K562 (cell line): ENCODE data around the gene WASL. TPM values are rescaled to one million over a fixed set of nuclear protein-coding genes. Genes with fewer than 3 reads are reported as not detected.

Source experiments
- ATAC-seq: fragments of 200-7000 bp; cut with Tn5 transposase; 3 replicates; pipeline ENCODE4 v1.9.1; 2020; ENCODE audit warnings: moderate library complexity
- BruUV-seq: library from RNA; stranded (reverse); fragments of 400-500 nt; replicated peaks from 2 replicates; lab custom pipeline; 2021; lab: Mats Ljungman, UMichigan
- CTCF ChIA-PET: fragments of 300-600 bp; formaldehyde crosslinking; extraction: SDS; loops from one replicate; lab custom pipeline; 2021; ENCODE audit warnings: low intra/inter-chr PET ratio; lab: Yijun Ruan, JAX
- POLR2A ChIA-PET: fragments of 300-600, 350-650 bp; sonication (Branson Sonifier 250); formaldehyde crosslinking; extraction: SDS; loops from one replicate; lab custom pipeline; 2021; ENCODE audit warnings: antibody characterized with exemption, inconsistent platforms; lab: Yijun Ruan, JAX
- DNase-seq, 4 experiments: peaks; one replicate each; pipeline versions ENCODE4 v3.0.0 to v3.0.0-alpha.2; 2011 to 2018; ENCODE audit warnings: low spot score in 3 of 4, mixed read lengths in 3 of 4; ENCODE audit errors: extremely low read depth in 1 of 4
- FAIRE-seq: peaks from 2 replicates; lab custom pipeline; 2011; peaks lifted over from hg19 to GRCh38; lab: Jason Lieb, UNC
- H2AFZ ChIP-seq: 2 replicates; pipeline ENCODE4 v1.6.0; 2011; ENCODE audit warnings: low read depth, low read length, control low read depth, inconsistent platforms
- H3K27ac ChIP-seq: fragments of 200-600 bp; 3 replicates; pipeline ENCODE4 v1.8.0; 2011; ENCODE audit warnings: low read depth, mild to moderate bottlenecking, control low read depth, inconsistent platforms, low read length, moderate library complexity, mixed read lengths; ENCODE audit errors: extremely low read depth
- H3K27me3 ChIP-seq, 2 experiments: fragments of 300-600 bp in 1 of 2; 2 replicates in 1 of 2; 3 replicates in 1 of 2; pipeline versions ENCODE4 v1.6.0 to v1.8.0; 2011; ENCODE audit warnings: inconsistent platforms in 2 of 2, low read length in 2 of 2, mild to moderate bottlenecking in 1 of 2, mixed read lengths in 1 of 2, moderate library complexity in 1 of 2; ENCODE audit not compliant: control insufficient read depth in 2 of 2, insufficient read depth in 2 of 2
- H3K36me3 ChIP-seq: fragments of 300-600 bp; 3 replicates; pipeline ENCODE4 v1.8.0; 2011; ENCODE audit warnings: mild to moderate bottlenecking, low read length, inconsistent platforms; ENCODE audit not compliant: control insufficient read depth, insufficient read depth
- H3K4me1 ChIP-seq, 2 experiments: fragments of 200-600 bp in 1 of 2; replicated peaks in 1 of 2; 2 replicates in 1 of 2; 3 replicates in 1 of 2; pipeline versions ENCODE4 v1.5.1 to v1.8.0; 2011; ENCODE audit warnings: inconsistent platforms in 2 of 2, low read length in 2 of 2, mild to moderate bottlenecking in 1 of 2, mixed read lengths in 1 of 2, moderate library complexity in 1 of 2; ENCODE audit not compliant: control insufficient read depth in 2 of 2, insufficient read depth in 2 of 2
- H3K4me2 ChIP-seq: 2 replicates; pipeline ENCODE4 v1.6.1; 2011; ENCODE audit warnings: low read length, control low read depth, inconsistent platforms, mixed read lengths; ENCODE audit not compliant: insufficient read depth
- H3K4me3 ChIP-seq: fragments of 200-600 bp; sonication (generic), shearing (Covaris generic); 2 replicates; pipeline ENCODE4 v1.5.1; 2016; ENCODE audit warnings: control low read depth, inconsistent platforms
- H3K79me2 ChIP-seq: fragments of 200-600 bp; 3 replicates; pipeline ENCODE4 v1.8.0; 2011; ENCODE audit warnings: low read length, inconsistent platforms; ENCODE audit not compliant: control insufficient read depth, insufficient read depth
- H3K9ac ChIP-seq, 2 experiments: 2 replicates each; pipeline versions ENCODE4 v1.6.0 to v1.6.1; 2011; ENCODE audit warnings: low read depth in 2 of 2, low read length in 2 of 2, control low read depth in 1 of 2, inconsistent platforms in 1 of 2, mild to moderate bottlenecking in 1 of 2, mixed read lengths in 1 of 2; ENCODE audit not compliant: insufficient read depth in 1 of 2
- H3K9me1 ChIP-seq: one replicate; pipeline ENCODE4 v1.6.0; 2011; ENCODE audit warnings: inconsistent platforms, mild to moderate bottlenecking, low read length, moderate library complexity; ENCODE audit not compliant: control insufficient read depth, insufficient read depth
- H3K9me3 ChIP-seq: replicated peaks from 2 replicates; pipeline ENCODE4 v1.5.1; 2011; ENCODE audit warnings: low read depth, low read length, inconsistent platforms; ENCODE audit not compliant: control insufficient read depth, insufficient read depth
- H4K20me1 ChIP-seq: replicated peaks from 2 replicates; pipeline ENCODE4 v1.6.1; 2011; ENCODE audit warnings: low read length, inconsistent platforms, mixed read lengths; ENCODE audit not compliant: control insufficient read depth, insufficient read depth
- CHD7 ChIP-seq: fragments of 200-600 bp; sonication (generic); IDR thresholded peaks from one replicate; pipeline ENCODE4 v1.6.1; 2012; ENCODE audit warnings: mild to moderate bottlenecking, low read depth, low read length, inconsistent platforms
- CREB3L1 ChIP-seq: fragments of 450-650 bp; IDR thresholded peaks from 2 replicates; pipeline ENCODE4 v1.6.1; 2014; ENCODE audit warnings: low read depth, mild to moderate bottlenecking, moderate library complexity, borderline replicate concordance
- PKNOX1 ChIP-seq: fragments of 450-650 bp; IDR thresholded peaks from 2 replicates; pipeline ENCODE4 v1.6.1; 2016
- SMARCA4 ChIP-seq: fragments of 450-650 bp; IDR thresholded peaks from 2 replicates; pipeline ENCODE4 v1.6.1; 2016
- XRCC4 ChIP-seq: IDR thresholded peaks from one replicate; pipeline ENCODE4 v1.6.1; 2011; ENCODE audit not compliant: insufficient read depth, insufficient read length; ENCODE audit errors: extremely low read depth
- ZNF184 ChIP-seq: sonication (generic); formaldehyde crosslinking; IDR thresholded peaks from 2 replicates; pipeline ENCODE4 v1.5.0; 2020; ENCODE audit warnings: missing genetic modification reagents
- ZNF695 ChIP-seq: fragments of 450-650 bp; formaldehyde crosslinking; IDR thresholded peaks from 2 replicates; pipeline ENCODE4 v1.4.0; 2020; ENCODE audit warnings: mild to moderate bottlenecking, moderate library complexity
- ZNF764 ChIP-seq: fragments of 250-450 bp; sonication (Bioruptor Pico); IDR thresholded peaks from 2 replicates; pipeline ENCODE4 v1.4.0; 2020; ENCODE audit warnings: low read depth, mild to moderate bottlenecking, moderate library complexity
- WGBS: fragments of 100-300 bp; shearing (Covaris generic); methylation state at CpG from one replicate; pipeline ENCODE4 v1.1.6; 2016; ENCODE audit warnings: low coverage, mixed read lengths; ENCODE audit not compliant: insufficient coverage; ENCODE audit errors: missing lambda C conversion rate; 5-methylcytosine and 5-hydroxymethylcytosine counted together
- in situ Hi-C: fragments of 300-500 bp; cut with MboI; formaldehyde crosslinking; loops from 4 replicates; pipeline ENCODE4 v1.15.0; 2018; ENCODE audit warnings: inconsistent platforms, mixed read lengths
- intact Hi-C: fragments of 100-400 bp; cut with micrococcal nuclease; formaldehyde crosslinking; loops from 2 replicates; pipeline ENCODE4 v1.14.2; 2022
- polyA plus RNA-seq, 8 experiments: library from polyadenylated mRNA; depleted of rRNA in 4 of 8; stranded (reverse) in 5 of 8; unstranded in 3 of 8; fragments of >200 nt; fragmentation: Nextera tagmentation in 2 of 8; fragmentation: Illumina TruSeq in 1 of 8; extraction: Ambion mirVana in 2 of 8; extraction: Trizol in 1 of 8; gene quantifications; 2 replicates each; pipeline versions ENCODE4 v1.2.1 to v1.2.3, GENCODE V29; 2011 to 2014; ENCODE audit warnings: inconsistent platforms in 1 of 8, missing spikeins in 1 of 8
- total RNA-seq, 7 experiments: library from RNA; depleted of rRNA in 6 of 7; stranded (reverse); fragments of >200 nt in 6 of 7; fragmentation: Illumina TruSeq in 2 of 7; extraction: Trizol in 2 of 7; gene quantifications; 2 replicates each; pipeline versions ENCODE4 v1.2.1 to v1.2.3, GENCODE V29; 2011 to 2021; ENCODE audit warnings: low replicate concordance in 1 of 7

Gene WASL
- total and polyA plus RNA-seq, 9 of the 15 experiments (the other 6 are each of a cell fraction or from before 2014, with no cell fraction given) = 3.2 to 13.9 (median 8.3) TPM

GRCh38 chr7:123712619-123713018, 36.2 kb downstream of the WASL start:
- H2AFZ ChIP-seq = no peak overlapping the region
- no peak overlapping the region for H3K9ac ChIP-seq
- POLR2A ChIA-PET = no interaction called here
- 23% methylated on average over 1 of the region's 1 CpG for WGBS
- peaks cover 4% of the 10 kb centered on the region; the same call in 1 of the 2 replicates for H4K20me1 ChIP-seq
- intact Hi-C loops (loop anchor here (5.0 kb wide), 1 partner anchor 75 kb away; no protein-coding TSS in a partner anchor), in situ Hi-C loops (no loop called here)
- no TSS peak for BruUV-seq
- H3K4me3 ChIP-seq = no peak overlapping the region
- H3K9me1 ChIP-seq = no peaks in the 10 kb centered on the region
- H3K36me3 ChIP-seq = peaks cover 31% of the 10 kb centered on the region
- H3K27me3 ChIP-seq = no peaks in the 10 kb centered on the region
- ATAC-seq (peak; percentile 43), DNase-seq (no peak), FAIRE-seq (no peak)
- H3K27ac ChIP-seq = peak overlapping the region; percentile 13; the same call in 2 of the 3 replicates
- CTCF ChIA-PET = no interaction called here
- H3K79me2 ChIP-seq = peaks cover 90% of the 10 kb centered on the region
- no peak overlapping the region for H3K4me2 ChIP-seq
- peaks cover 0 to 54% of the 10 kb centered on the region in 2 experiments; a peak in 4 of 5 replicates for H3K4me1 ChIP-seq
- H3K9me3 ChIP-seq = no peaks in the 10 kb centered on the region
- TF ChIP-seq SMARCA4 (no peak), CREB3L1 (no peak), ZNF184 (CRISPR knock-in tag) (no peak), ZNF764 (CRISPR knock-in tag) (no peak), PKNOX1 (no peak), ZNF695 (no peak), CHD7 (no peak), XRCC4 (no peak)
